ENCODE measurements around the gene POLG2. TPM values are rescaled to one million over a fixed set of nuclear protein-coding genes. Genes with fewer than 3 reads are reported as not detected.

POLG2 gene
- total and polyA plus RNA-seq, 10 of the 15 experiments (the other 5 are each of a cell fraction or from before 2014, with no cell fraction given): 10.2 to 27.7 (median 22.2) TPM

GRCh38 chr17:64505340-64506200 is 8.7 kb upstream of the POLG2 start (continued):
- TF ChIP-seq ELK1 (IDR thresholded peaks at IDR 0.05; ENCODE audit: low read depth, low read length): 0 out of 2 replicates have a peak, but pooled peaks have one; percentile 44
- TF ChIP-seq POLR2AphosphoS5 (IDR thresholded peaks at IDR 0.05; ENCODE audit: low read length): peak; percentile 89
- TF ChIP-seq MTA3 (IDR thresholded peaks at IDR 0.05; ENCODE audit: borderline replicate concordance, low read length): no peak; the same call in 1 of the 2 replicates
- no peak for TF ChIP-seq CBX3 (IDR thresholded peaks at IDR 0.05; ENCODE audit: borderline replicate concordance, low read depth)
- TF ChIP-seq SREBF1 (IDR thresholded peaks at IDR 0.05; ENCODE audit: low read length): no peak; the same call in 1 of the 2 replicates
- TF ChIP-seq KAT2A (conservative IDR thresholded peaks at IDR 0.05; ENCODE audit: control insufficient read depth, low read depth, low read length): no peak
- TF ChIP-seq RAD21 (IDR thresholded peaks at IDR 0.05; ENCODE audit: insufficient read depth, low read depth, low read length): no peak
- no peak for TF ChIP-seq NFIC (IDR thresholded peaks at IDR 0.05; ENCODE audit: low read depth, low read length)
- no peak for TF ChIP-seq RCOR1 (conservative IDR thresholded peaks at IDR 0.05; ENCODE audit: low read depth, low read length)
- TF ChIP-seq E2F4 (IDR thresholded peaks at IDR 0.05; ENCODE audit: low read depth, low read length): no peak
- TF ChIP-seq POU2F2 (IDR thresholded peaks at IDR 0.05; ENCODE audit: borderline replicate concordance, low read depth, low read length): peak; percentile 80
- TF ChIP-seq NFYB (IDR thresholded peaks at IDR 0.05; ENCODE audit: insufficient read depth, low read depth, low read length): no peak
- no peak for TF ChIP-seq CEBPZ (IDR thresholded peaks at IDR 0.05; ENCODE audit: low read depth, low read length)
- TF ChIP-seq STAT1 (conservative IDR thresholded peaks at IDR 0.05): 0 out of 2 replicates have a peak, but pooled peaks have one; percentile 29
- no peak for TF ChIP-seq ATF7 (IDR thresholded peaks at IDR 0.05; ENCODE audit: low read depth)
- no peak for TF ChIP-seq REST (IDR thresholded peaks at IDR 0.05; ENCODE audit: low read depth, low read length)
- no peak for TF ChIP-seq USF1 (IDR thresholded peaks at IDR 0.05; ENCODE audit: borderline replicate concordance, extremely low read length, insufficient read depth, low read depth, low read length)
- TF ChIP-seq CBX5 (IDR thresholded peaks at IDR 0.05; ENCODE audit: low read depth): no peak

Data from GM12878 (cell line).